Calu3 (cell line): Measurements from ENCODE around the gene ATP6V1F. TPM values are rescaled to one million over a fixed set of nuclear protein-coding genes. Genes with fewer than 3 reads are reported as not detected.

Experiments
- BruUV-seq: library from RNA; stranded (reverse); fragments of 400-500 nt; replicated peaks from 2 replicates; lab custom pipeline; 2021; lab: Mats Ljungman, UMichigan
- CTCF ChIA-PET: fragments of 300-600 bp; sonication (Branson Sonifier 250); formaldehyde crosslinking; loops from one replicate; lab custom pipeline; 2022; ENCODE audit warnings: antibody characterized with exemption; lab: Charles Lee
- DNase-seq: peaks from one replicate; pipeline ENCODE4 v3.0.0; 2022
- H3K27ac Mint-ChIP-seq: one replicate; pipeline ENCODE4 v1.8.0; 2022; ENCODE audit warnings: mixed read lengths; ENCODE audit not compliant: unreplicated experiment
- H3K27me3 Mint-ChIP-seq: one replicate; pipeline ENCODE4 v1.8.0; 2022; ENCODE audit warnings: mixed read lengths; ENCODE audit not compliant: unreplicated experiment
- H3K36me3 Mint-ChIP-seq: one replicate; pipeline ENCODE4 v1.8.0; 2022; ENCODE audit warnings: mild to moderate bottlenecking, moderate library complexity, mixed read lengths; ENCODE audit not compliant: insufficient read depth, unreplicated experiment
- H3K4me1 Mint-ChIP-seq: one replicate; pipeline ENCODE4 v1.8.0; 2022; ENCODE audit warnings: mild to moderate bottlenecking, low read depth, mixed read lengths; ENCODE audit not compliant: unreplicated experiment
- H3K4me3 Mint-ChIP-seq: one replicate; pipeline ENCODE4 v1.8.0; 2022; ENCODE audit warnings: mild to moderate bottlenecking, low read depth, moderate library complexity, mixed read lengths; ENCODE audit not compliant: unreplicated experiment
- H3K9me3 Mint-ChIP-seq: one replicate; pipeline ENCODE4 v1.8.0; 2022; ENCODE audit warnings: low read depth, mixed read lengths; ENCODE audit not compliant: unreplicated experiment
- CTCF ChIP-seq: fragments of 200-600 bp; IDR thresholded peaks from one replicate; pipeline ENCODE4 v1.8.0; 2022; ENCODE audit warnings: antibody characterized with exemption; ENCODE audit not compliant: unreplicated experiment
- intact Hi-C: fragments of 100-400 bp; cut with micrococcal nuclease; formaldehyde crosslinking; loops from one replicate; pipeline ENCODE4 v1.10.0; 2022; ENCODE audit not compliant: unreplicated experiment
- total RNA-seq: library from RNA; stranded (reverse); gene quantifications from 2 replicates; pipeline ENCODE4 v1.2.3, GENCODE V29; 2022

Gene ATP6V1F
- total RNA-seq, 1 experiment from 2014 or later: 104 TPM

GRCh38 chr7:128840326-128841170 is 22.1 kb upstream of the ATP6V1F start:
- intact Hi-C loops: no loop called here
- CTCF ChIA-PET: no interaction called here

GRCh38 chr7:128841171-128841690 is 21.4 kb upstream of the ATP6V1F start:
- TF ChIP-seq CTCF: no peak
- Mint-ChIP-seq H3K9me3 (no peaks in the 10 kb centered on the region), H3K27ac (no peak overlapping the region), H3K4me1 (no peaks in the 10 kb centered on the region), H3K4me3 (no peak overlapping the region), H3K36me3 (no peaks in the 10 kb centered on the region), H3K27me3 (no peaks in the 10 kb centered on the region)
- CTCF ChIA-PET: no interaction called here
- no TSS peak for BruUV-seq
- no peak for DNase-seq
- intact Hi-C loops: no loop called here

More at GRCh38 chr7:128840326-128841170, 22.1 kb upstream of the ATP6V1F start:
- Mint-ChIP-seq H3K9me3 (no peaks in the 10 kb centered on the region), H3K27me3 (no peaks in the 10 kb centered on the region), H3K4me3 (no peak overlapping the region), H3K36me3 (no peaks in the 10 kb centered on the region), H3K27ac (no peak overlapping the region), H3K4me1 (no peaks in the 10 kb centered on the region)
- no peak for TF ChIP-seq CTCF
- no peak for DNase-seq
- BruUV-seq: no TSS peak

GRCh38 chr7:128841921-128842673 is 20.6 kb upstream of the ATP6V1F start:
- intact Hi-C loops: no loop called here
- Mint-ChIP-seq H3K9me3 (no peaks in the 10 kb centered on the region), H3K27me3 (no peaks in the 10 kb centered on the region), H3K36me3 (no peaks in the 10 kb centered on the region), H3K27ac (no peak overlapping the region), H3K4me3 (no peak overlapping the region), H3K4me1 (no peaks in the 10 kb centered on the region)
- CTCF ChIA-PET: no interaction called here
- DNase-seq: no peak
- BruUV-seq: no TSS peak
- TF ChIP-seq CTCF: peak; percentile 80

- Mint-ChIP-seq H3K36me3 (no peaks in the 10 kb centered on the region), H3K4me1 (no peaks in the 10 kb centered on the region), H3K27me3 (no peaks in the 10 kb centered on the region), H3K4me3 (no peak overlapping the region), H3K9me3 (no peaks in the 10 kb centered on the region), H3K27ac (no peak overlapping the region)
- DNase-seq: no peak
- intact Hi-C loops: no loop called here
- no peak for TF ChIP-seq CTCF
- no TSS peak for BruUV-seq
- CTCF ChIA-PET: no interaction called here
Observed at GRCh38 chr7:128842674-128843641, 19.7 kb upstream of the ATP6V1F start.
